ENCODE measurements around the gene MOV10L1. TPM values are rescaled to one million over a fixed set of nuclear protein-coding genes. Genes with fewer than 3 reads are reported as not detected.
A peak's percentile ranks its signal among the peaks of the same experiment; 100 is the strongest.

The MOV10L1 gene
- total and polyA plus RNA-seq, 2 donors from 2014 or later, result 0.38 to 0.62 TPM

DNA sequence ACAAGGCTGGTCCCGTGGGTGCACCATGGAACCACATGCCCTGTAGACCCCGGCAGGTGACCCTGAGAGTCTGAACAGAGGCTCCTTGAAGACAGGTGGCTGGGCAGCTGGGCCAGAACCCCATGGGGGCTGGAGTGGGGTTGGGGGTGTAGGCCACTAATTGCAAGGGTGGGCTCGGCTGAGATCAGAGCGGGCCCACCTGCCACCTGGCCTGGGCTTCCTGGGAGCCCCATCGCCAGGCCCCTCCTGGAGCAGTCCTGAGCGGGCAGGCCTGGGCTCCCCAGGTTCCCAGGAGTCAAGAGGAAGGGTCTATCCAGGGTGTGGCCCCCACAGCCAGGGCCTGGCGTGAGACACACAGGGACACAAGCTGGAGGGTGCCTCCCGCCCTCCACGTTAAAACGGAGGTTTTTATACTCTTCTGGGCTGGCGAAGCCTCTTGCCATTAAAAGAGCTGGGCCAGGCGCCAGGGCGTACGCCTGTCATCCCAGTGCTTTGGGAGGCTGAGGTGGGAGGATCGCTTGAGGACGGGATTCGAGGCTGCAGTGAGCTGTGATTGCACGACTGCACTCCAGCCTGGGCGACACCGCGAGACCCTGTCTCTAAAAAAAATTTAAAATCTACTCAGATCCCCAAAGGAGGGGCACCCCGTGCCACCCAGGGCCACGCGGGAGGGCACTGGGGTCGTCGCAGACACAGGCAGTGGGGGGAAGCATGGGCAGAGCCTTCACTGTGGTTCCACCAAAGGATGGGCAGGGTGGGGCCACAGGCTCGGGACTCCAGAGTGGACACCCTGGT is 91.1 kb downstream of the MOV10L1 start:
- Histone ChIP-seq H3K36me3 (ENCODE audit: control insufficient read depth in 2 of 3, insufficient read depth in 3 of 3, low read length in 3 of 3) (no peaks in the 10 kb centered on the region), H3K4me3 (ENCODE audit: low read length in 3 of 3) (no peak overlapping the region), H3K4me1 (ENCODE audit: control insufficient read depth in 2 of 3, insufficient read depth in 2 of 3, low read depth in 1 of 3, low read length in 3 of 3) (peaks cover 0 to 27% (median 6%) of the 10 kb centered on the region in 3 donors), H3K27ac (ENCODE audit: low read depth in 2 of 2, low read length in 2 of 2) (no peak overlapping the region), H3K27me3 (ENCODE audit: control insufficient read depth, insufficient read depth, low read length) (no peaks in the 10 kb centered on the region), H3K9ac (ENCODE audit: low read length in 3 of 3) (no peak overlapping the region), H3K9me3 (ENCODE audit: control insufficient read depth in 2 of 3, insufficient read depth in 1 of 3, low read length in 3 of 3) (no peaks in the 10 kb centered on the region)
- FAIRE-seq (no peak), DNase-seq (peak in 2 of 5 donors; percentile 48 to 70)
- intact Hi-C loops (cut with DNase I), result no loop called here
- TF ChIP-seq, protein P1, sequence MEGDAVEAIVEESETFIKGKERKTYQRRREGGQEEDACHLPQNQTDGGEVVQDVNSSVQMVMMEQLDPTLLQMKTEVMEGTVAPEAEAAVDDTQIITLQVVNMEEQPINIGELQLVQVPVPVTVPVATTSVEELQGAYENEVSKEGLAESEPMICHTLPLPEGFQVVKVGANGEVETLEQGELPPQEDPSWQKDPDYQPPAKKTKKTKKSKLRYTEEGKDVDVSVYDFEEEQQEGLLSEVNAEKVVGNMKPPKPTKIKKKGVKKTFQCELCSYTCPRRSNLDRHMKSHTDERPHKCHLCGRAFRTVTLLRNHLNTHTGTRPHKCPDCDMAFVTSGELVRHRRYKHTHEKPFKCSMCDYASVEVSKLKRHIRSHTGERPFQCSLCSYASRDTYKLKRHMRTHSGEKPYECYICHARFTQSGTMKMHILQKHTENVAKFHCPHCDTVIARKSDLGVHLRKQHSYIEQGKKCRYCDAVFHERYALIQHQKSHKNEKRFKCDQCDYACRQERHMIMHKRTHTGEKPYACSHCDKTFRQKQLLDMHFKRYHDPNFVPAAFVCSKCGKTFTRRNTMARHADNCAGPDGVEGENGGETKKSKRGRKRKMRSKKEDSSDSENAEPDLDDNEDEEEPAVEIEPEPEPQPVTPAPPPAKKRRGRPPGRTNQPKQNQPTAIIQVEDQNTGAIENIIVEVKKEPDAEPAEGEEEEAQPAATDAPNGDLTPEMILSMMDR (IDR thresholded peaks at IDR 0.05; ENCODE audit: borderline replicate concordance, extremely low read depth, insufficient read depth), result no peak

DNA sequence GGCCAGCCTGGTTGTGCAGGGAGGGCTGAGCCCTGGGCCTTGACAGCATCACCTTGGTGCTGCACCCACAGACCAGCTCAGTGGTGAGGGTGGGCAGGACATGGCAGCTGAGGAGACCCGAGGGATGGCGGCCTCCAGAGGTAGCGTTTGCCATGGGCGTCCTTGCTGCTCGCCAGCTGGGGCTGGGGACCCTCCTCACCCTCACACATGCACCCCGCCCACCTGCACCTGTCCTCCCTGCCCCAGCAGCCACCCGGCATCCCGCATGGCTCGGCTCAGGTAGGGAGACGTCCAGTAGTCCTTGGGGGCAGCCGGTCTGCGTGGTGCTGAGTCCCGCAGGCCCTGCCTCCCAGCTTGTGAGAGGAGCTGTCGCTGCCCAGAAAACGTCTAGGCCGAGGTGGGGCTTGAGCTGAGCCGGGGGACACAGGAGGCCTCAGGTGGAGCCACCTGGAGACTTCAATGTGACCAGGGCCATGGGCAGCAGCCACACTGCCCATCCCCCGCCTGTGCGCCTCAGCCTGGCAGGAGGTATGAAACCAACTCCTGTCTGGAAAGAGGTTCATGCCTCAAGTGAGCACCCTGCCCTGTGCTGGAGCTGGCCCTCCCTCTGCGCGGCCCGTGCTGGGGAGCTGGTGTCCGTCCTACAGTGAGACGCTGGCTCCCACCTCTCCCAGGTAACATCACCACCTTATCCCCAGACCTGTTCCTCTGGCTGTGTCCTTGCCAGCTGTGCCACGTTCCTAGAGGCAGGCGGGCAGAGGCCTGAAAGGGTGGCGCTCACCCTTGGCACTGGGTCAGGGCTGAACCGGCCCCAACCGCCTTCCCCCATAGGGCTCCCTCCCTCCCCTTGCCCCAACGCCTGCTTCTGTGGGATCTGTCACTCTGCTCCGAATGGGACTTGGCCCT is 92.6 kb downstream of the MOV10L1 start:
- no peaks in the 10 kb centered on the region for H3K9me3 ChIP-seq (ENCODE audit: control insufficient read depth in 2 of 3, insufficient read depth in 1 of 3, low read length in 3 of 3)
- TF ChIP-seq, protein P1 (IDR thresholded peaks at IDR 0.05; ENCODE audit: borderline replicate concordance, extremely low read depth, insufficient read depth), result no peak
- peaks cover 0 to 33% (median 6%) of the 10 kb centered on the region in 3 donors for H3K4me1 ChIP-seq (ENCODE audit: control insufficient read depth in 2 of 3, insufficient read depth in 2 of 3, low read depth in 1 of 3, low read length in 3 of 3)
- DNase-seq (peak in 2 of 5 donors; percentile 60 to 90), FAIRE-seq (no peak)
- H3K36me3 ChIP-seq (ENCODE audit: control insufficient read depth in 2 of 3, insufficient read depth in 3 of 3, low read length in 3 of 3), result no peaks in the 10 kb centered on the region
- no peaks in the 10 kb centered on the region for H3K27me3 ChIP-seq (ENCODE audit: control insufficient read depth, insufficient read depth, low read length)
- H3K9ac ChIP-seq (ENCODE audit: low read length in 3 of 3), result peak overlapping the region in 1 of 3 donors; percentile 34
- no peak overlapping the region for H3K4me3 ChIP-seq (ENCODE audit: low read length in 3 of 3)
- H3K27ac ChIP-seq (ENCODE audit: low read depth in 2 of 2, low read length in 2 of 2), result peak overlapping the region; percentile 71 to 77
- intact Hi-C loops (cut with DNase I), result no loop called here

DNA sequence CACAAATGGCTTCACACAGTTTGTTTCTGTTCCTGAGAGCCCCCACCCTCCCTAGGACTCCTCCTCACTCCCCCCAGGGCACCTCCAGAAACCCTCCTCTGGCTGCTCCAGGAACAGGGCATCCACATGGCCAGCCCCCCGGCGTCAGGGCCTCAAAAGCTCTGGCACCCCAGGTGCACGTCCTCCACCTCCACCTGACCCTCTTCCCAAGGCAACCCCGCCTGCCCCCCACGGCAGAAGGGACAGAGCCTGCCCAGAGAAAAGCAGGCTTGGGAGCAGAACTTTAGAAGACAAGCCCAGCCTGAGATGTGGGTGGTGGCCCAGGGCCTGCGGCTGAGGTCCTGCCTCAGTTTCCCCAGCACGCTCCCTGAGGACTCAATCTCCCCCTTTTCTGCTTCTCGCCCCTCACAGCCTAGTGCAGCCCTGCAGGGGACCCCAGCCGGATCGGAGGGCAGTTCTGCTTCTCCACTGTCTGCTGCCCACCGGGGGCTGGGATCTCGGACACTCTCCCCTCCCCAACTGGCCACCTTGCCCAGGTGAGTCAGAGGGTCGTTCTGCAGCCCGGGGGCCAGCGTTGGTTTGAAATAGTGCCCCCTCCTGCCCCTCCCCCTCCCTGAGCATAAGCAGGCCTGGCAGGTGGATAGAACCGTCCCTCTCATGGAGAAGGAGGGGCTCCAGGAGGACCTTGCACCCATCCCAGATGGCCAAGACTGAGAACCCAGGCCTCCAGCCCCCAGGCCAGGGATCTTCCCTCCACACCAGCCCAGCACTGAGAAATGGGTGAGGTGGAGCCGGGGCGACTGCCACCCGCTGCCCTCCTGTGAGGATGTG is 93.5 kb downstream of the MOV10L1 start:
- Histone ChIP-seq H3K27me3 (ENCODE audit: control insufficient read depth, insufficient read depth, low read length) (no peaks in the 10 kb centered on the region), H3K9me3 (ENCODE audit: control insufficient read depth in 2 of 3, insufficient read depth in 1 of 3, low read length in 3 of 3) (no peaks in the 10 kb centered on the region), H3K27ac (ENCODE audit: low read depth in 2 of 2, low read length in 2 of 2) (peak overlapping the region; percentile 71 to 73), H3K9ac (ENCODE audit: low read length in 3 of 3) (peak overlapping the region in 1 of 3 donors; percentile 12), H3K4me1 (ENCODE audit: control insufficient read depth in 2 of 3, insufficient read depth in 2 of 3, low read depth in 1 of 3, low read length in 3 of 3) (peaks cover 0 to 33% (median 6%) of the 10 kb centered on the region in 3 donors), H3K36me3 (ENCODE audit: control insufficient read depth in 2 of 3, insufficient read depth in 3 of 3, low read length in 3 of 3) (no peaks in the 10 kb centered on the region), H3K4me3 (ENCODE audit: low read length in 3 of 3) (no peak overlapping the region)
- FAIRE-seq, result no peak
- TF ChIP-seq, protein P1 (IDR thresholded peaks at IDR 0.05; ENCODE audit: borderline replicate concordance, extremely low read depth, insufficient read depth), result no peak
- intact Hi-C loops (cut with DNase I), result no loop called here
- DNase-seq, result peak in 2 of 5 donors; percentile 62 to 77

Data from kidney (tissue), 14 donors.